Osteoblast (primary cell): ENCODE data around the gene AJUBA. TPM values are rescaled to one million over a fixed set of nuclear protein-coding genes. Genes with fewer than 3 reads are reported as not detected.

Source experiments
- DNase-seq: peaks from one replicate; pipeline ENCODE4 v3.0.0; 2011; ENCODE audit warnings: low spot score, mixed read lengths; ENCODE audit not compliant: insufficient read length; ENCODE audit errors: missing footprints
- H2AFZ ChIP-seq: 2 replicates; pipeline ENCODE4 v1.6.0; 2011; ENCODE audit warnings: mild to moderate bottlenecking, low read length
- H3K27ac ChIP-seq: 2 replicates; pipeline ENCODE4 v1.5.1; 2011; ENCODE audit warnings: mild to moderate bottlenecking, low read depth, low read length, moderate library complexity
- H3K27me3 ChIP-seq: 2 replicates; pipeline ENCODE4 v1.6.0; 2012; ENCODE audit warnings: mild to moderate bottlenecking, control low read depth, inconsistent platforms, low read length, moderate library complexity; ENCODE audit not compliant: insufficient read depth
- H3K36me3 ChIP-seq: 2 replicates; pipeline ENCODE4 v1.5.1; 2011; ENCODE audit warnings: mild to moderate bottlenecking, low read length, control low read depth, moderate library complexity; ENCODE audit not compliant: insufficient read depth
- H3K4me1 ChIP-seq: 2 replicates; pipeline ENCODE4 v1.5.1; 2011; ENCODE audit warnings: mild to moderate bottlenecking, low read length, control low read depth, moderate library complexity; ENCODE audit not compliant: insufficient read depth
- H3K4me2 ChIP-seq: 2 replicates; pipeline ENCODE4 v1.6.0; 2011; ENCODE audit warnings: mild to moderate bottlenecking, low read length; ENCODE audit not compliant: insufficient read depth
- H3K4me3 ChIP-seq: fragments of 200-600 bp; sonication (generic); 3 replicates; pipeline ENCODE4 v1.5.1; 2012; ENCODE audit warnings: mild to moderate bottlenecking, low read length, inconsistent platforms; ENCODE audit not compliant: insufficient read depth
- H3K79me2 ChIP-seq: 2 replicates; pipeline ENCODE4 v1.6.0; 2012; ENCODE audit warnings: mild to moderate bottlenecking, low read length, control low read depth, inconsistent platforms; ENCODE audit not compliant: insufficient read depth
- H3K9me3 ChIP-seq: 2 replicates; pipeline ENCODE4 v1.5.1; 2011; ENCODE audit warnings: low read depth, low read length, control low read depth
- H4K20me1 ChIP-seq: 2 replicates; pipeline ENCODE4 v1.6.0; 2012; ENCODE audit warnings: mild to moderate bottlenecking, low read length, control low read depth; ENCODE audit not compliant: insufficient read depth
- total RNA-seq: library from RNA; depleted of rRNA; stranded (reverse); fragments of >200 nt; gene quantifications from 2 replicates; pipeline ENCODE4 v1.2.3, GENCODE V29; 2012
- TF ChIP-seq, protein P1 (sequence below): IDR thresholded peaks from 2 replicates; pipeline ENCODE4 v1.5.1; 2011; ENCODE audit warnings: mild to moderate bottlenecking, low read depth, low read length, moderate library complexity; ENCODE audit errors: extremely low read depth

The AJUBA gene
- total RNA-seq, 1 donor: 74.9 TPM

DNA sequence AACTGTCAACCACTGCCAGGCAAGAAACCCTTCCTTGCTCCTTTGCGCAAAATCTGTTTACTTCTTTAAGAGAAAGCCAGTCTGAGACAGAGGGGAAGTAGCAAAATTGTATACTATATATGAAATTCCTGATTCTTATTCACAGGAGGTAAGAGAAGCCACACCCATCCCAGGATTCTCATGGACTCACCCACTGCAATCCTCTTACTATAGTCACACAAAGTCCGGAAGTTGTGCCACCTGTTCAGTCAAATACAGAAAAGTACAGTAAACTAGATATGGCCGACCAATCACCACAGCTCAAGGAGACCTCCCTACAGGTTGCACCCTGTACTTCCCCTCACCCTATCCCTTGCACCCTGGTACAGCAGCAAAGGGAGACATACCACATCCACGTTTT, 56.0 kb downstream of the AJUBA start:
- TF ChIP-seq, protein P1, sequence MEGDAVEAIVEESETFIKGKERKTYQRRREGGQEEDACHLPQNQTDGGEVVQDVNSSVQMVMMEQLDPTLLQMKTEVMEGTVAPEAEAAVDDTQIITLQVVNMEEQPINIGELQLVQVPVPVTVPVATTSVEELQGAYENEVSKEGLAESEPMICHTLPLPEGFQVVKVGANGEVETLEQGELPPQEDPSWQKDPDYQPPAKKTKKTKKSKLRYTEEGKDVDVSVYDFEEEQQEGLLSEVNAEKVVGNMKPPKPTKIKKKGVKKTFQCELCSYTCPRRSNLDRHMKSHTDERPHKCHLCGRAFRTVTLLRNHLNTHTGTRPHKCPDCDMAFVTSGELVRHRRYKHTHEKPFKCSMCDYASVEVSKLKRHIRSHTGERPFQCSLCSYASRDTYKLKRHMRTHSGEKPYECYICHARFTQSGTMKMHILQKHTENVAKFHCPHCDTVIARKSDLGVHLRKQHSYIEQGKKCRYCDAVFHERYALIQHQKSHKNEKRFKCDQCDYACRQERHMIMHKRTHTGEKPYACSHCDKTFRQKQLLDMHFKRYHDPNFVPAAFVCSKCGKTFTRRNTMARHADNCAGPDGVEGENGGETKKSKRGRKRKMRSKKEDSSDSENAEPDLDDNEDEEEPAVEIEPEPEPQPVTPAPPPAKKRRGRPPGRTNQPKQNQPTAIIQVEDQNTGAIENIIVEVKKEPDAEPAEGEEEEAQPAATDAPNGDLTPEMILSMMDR: no peak
- no peak for DNase-seq

DNA sequence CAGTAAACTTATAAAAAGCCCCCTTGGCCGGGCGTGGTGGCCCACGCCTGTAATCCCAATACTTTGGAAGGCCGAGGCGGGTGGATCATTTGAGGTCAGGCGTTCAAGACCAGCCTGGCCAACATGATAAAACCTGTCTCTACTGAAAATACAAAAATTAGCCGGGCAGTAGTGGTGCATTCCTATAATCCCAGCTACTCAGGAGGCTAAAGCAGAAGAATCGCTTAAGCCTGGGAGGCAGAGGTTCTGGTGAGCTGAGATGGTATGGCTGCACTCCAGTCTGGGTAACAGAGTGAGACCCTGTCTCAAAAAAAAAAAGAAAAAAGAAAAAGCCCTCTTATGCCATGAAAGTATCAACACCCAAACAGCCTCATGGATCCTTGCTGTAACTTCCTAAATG, 56.8 kb downstream of the AJUBA start:
- Histone ChIP-seq H3K4me2 (no peak overlapping the region), H3K27me3 (no peaks in the 10 kb centered on the region), H2AFZ (no peak overlapping the region), H3K4me3 (no peak overlapping the region), H3K27ac (no peak overlapping the region), H4K20me1 (no peaks in the 10 kb centered on the region), H3K79me2 (peaks cover 23% of the 10 kb centered on the region), H3K4me1 (peaks cover 17% of the 10 kb centered on the region), H3K36me3 (peaks cover 61% of the 10 kb centered on the region), H3K9me3 (no peaks in the 10 kb centered on the region)
- DNase-seq: no peak
- TF ChIP-seq, protein P1: no peak

More for the DNA sequence above, 56.0 kb downstream of the AJUBA start:
- Histone ChIP-seq H3K4me1 (peaks cover 17% of the 10 kb centered on the region), H3K4me3 (no peak overlapping the region), H3K4me2 (no peak overlapping the region), H3K27ac (no peak overlapping the region), H3K9me3 (no peaks in the 10 kb centered on the region), H3K79me2 (peaks cover 23% of the 10 kb centered on the region), H4K20me1 (no peaks in the 10 kb centered on the region), H3K27me3 (no peaks in the 10 kb centered on the region), H3K36me3 (peaks cover 53% of the 10 kb centered on the region), H2AFZ (no peak overlapping the region)

DNA sequence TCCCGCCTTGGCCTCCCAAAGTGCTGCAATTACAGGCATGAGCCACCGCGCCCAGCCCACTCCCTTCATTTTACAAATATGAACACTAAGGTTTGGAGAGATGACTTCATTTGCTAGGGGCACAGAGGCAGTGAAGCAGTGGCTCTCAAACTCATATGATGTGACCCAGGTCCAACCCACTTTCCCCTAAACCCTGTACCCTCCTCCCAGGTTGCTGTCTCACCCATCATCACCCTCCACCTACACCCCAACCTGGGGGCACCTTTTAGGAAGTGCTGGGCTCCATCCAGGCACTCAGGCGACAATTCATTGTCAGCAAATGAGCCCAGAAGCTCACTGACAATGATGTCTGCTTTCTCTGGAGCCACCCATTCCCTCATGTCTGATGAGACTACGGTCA, 58.6 kb downstream of the AJUBA start:
- H3K27me3 ChIP-seq: no peaks in the 10 kb centered on the region
- no peak overlapping the region for H3K4me2 ChIP-seq
- H3K4me3 ChIP-seq: no peak overlapping the region
- DNase-seq: no peak
- no peaks in the 10 kb centered on the region for H3K9me3 ChIP-seq
- no peak overlapping the region for H3K27ac ChIP-seq
- peaks cover 18% of the 10 kb centered on the region for H3K79me2 ChIP-seq
- no peak overlapping the region for H2AFZ ChIP-seq
- no peaks in the 10 kb centered on the region for H4K20me1 ChIP-seq
- peaks cover 16% of the 10 kb centered on the region for H3K4me1 ChIP-seq
- TF ChIP-seq, protein P1: no peak
- peaks cover 68% of the 10 kb centered on the region for H3K36me3 ChIP-seq

DNA sequence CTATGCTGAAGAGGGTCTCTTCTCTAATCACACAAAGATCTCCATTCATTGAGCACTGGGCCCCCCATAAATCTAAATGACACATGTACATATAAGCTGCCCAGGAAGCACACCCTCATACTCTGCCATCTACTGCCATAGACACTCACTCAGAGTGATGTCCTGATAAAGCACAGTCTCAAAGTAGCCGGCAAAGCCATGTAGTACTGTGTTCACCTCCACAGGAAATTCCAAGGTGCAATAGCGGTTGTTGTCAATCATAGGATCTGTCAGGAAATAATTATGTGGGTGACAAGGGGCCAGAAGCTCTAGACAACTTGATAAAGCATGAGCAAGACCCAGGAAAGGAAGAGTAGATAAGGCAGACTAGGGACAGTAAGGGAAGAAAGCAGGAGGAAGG, 60.1 kb downstream of the AJUBA start:
- Histone ChIP-seq H3K9me3 (no peaks in the 10 kb centered on the region), H4K20me1 (no peaks in the 10 kb centered on the region), H3K36me3 (peaks cover 66% of the 10 kb centered on the region), H3K27me3 (no peaks in the 10 kb centered on the region), H3K79me2 (peaks cover 17% of the 10 kb centered on the region), H2AFZ (no peak overlapping the region), H3K4me2 (no peak overlapping the region), H3K4me1 (peaks cover 10% of the 10 kb centered on the region), H3K4me3 (no peak overlapping the region), H3K27ac (peak overlapping the region; percentile 6)
- TF ChIP-seq, protein P1: no peak
- DNase-seq: no peak

Other genes with a start within 250 kb of the AJUBA start
- gene OXA1L, start 215.9 kb downstream of the AJUBA start, total RNA-seq: 55.0 and 62.8 TPM in 2 replicates
- 4.3 and 4.7 TPM in 2 replicates for gene SLC7A7, start 167.1 kb downstream of the AJUBA start, total RNA-seq
- 20.3 and 31.5 TPM in 2 replicates for gene MRPL52, start 152.7 kb downstream of the AJUBA start, total RNA-seq
- gene MMP14, start 146.0 kb downstream of the AJUBA start, total RNA-seq: 580 and 649 TPM in 2 replicates
- 147 and 164 TPM in 2 replicates for gene LRP10, start 110.8 kb downstream of the AJUBA start, total RNA-seq
- gene REM2, start 99.3 kb downstream of the AJUBA start, total RNA-seq: 0.29 and 0.36 TPM in 2 replicates
- 79.0 and 98.1 TPM in 2 replicates for gene RBM23, start 63.4 kb downstream of the AJUBA start, total RNA-seq
- gene PRMT5, start 53.2 kb downstream of the AJUBA start, total RNA-seq: 49.2 and 56.3 TPM in 2 replicates
- gene HAUS4, start 25.5 kb downstream of the AJUBA start, total RNA-seq: 43.4 and 46.9 TPM in 2 replicates
- 12.4 and 15.9 TPM in 2 replicates for gene C14orf93, start 27.6 kb upstream of the AJUBA start, total RNA-seq
- 162 and 164 TPM in 2 replicates for gene PSMB5, start 52.3 kb upstream of the AJUBA start, total RNA-seq
- gene PSMB11, start 59.7 kb upstream of the AJUBA start, total RNA-seq: not detected in 2 replicates
- gene CDH24, start 75.0 kb upstream of the AJUBA start, total RNA-seq: 3.3 and 3.5 TPM in 2 replicates
- 90.5 and 103 TPM in 2 replicates for gene ACIN1, start 112.6 kb upstream of the AJUBA start, total RNA-seq
- 41.5 and 43.1 TPM in 2 replicates for gene C14orf119, start 113.0 kb upstream of the AJUBA start, total RNA-seq
- gene CIROP, start 122.4 kb upstream of the AJUBA start, total RNA-seq: under 0.01 TPM in 1 of 2 replicates, not detected in the other
- gene CEBPE, start 136.7 kb upstream of the AJUBA start, total RNA-seq: not detected in 2 replicates
- gene SLC7A8, start 201.1 kb upstream of the AJUBA start, total RNA-seq: 4.3 and 10.9 TPM in 2 replicates